ENCODE results near the gene RPP25.

DNA sequence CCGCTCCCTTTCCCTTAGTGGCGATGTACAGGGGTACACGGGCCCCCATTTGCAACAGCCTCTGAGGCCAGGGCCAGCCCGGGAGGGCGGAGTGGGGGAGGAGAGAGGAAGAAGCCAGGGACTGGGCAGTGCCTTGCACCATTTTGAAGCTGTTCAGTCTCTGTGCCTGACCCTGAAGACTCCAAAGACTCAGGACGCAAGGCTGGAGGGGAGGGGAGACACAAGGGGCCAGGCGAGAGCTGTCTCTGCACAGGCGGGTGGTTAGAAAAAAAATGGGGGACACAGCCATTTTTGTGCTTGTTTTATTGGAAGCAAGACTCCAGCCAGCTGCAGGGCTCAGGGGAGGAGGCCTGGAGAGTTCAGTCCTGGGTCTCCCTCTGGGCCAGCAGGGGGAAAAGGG lies 1.6 kb downstream of the RPP25 start:
- TF ChIP-seq, protein P1, sequence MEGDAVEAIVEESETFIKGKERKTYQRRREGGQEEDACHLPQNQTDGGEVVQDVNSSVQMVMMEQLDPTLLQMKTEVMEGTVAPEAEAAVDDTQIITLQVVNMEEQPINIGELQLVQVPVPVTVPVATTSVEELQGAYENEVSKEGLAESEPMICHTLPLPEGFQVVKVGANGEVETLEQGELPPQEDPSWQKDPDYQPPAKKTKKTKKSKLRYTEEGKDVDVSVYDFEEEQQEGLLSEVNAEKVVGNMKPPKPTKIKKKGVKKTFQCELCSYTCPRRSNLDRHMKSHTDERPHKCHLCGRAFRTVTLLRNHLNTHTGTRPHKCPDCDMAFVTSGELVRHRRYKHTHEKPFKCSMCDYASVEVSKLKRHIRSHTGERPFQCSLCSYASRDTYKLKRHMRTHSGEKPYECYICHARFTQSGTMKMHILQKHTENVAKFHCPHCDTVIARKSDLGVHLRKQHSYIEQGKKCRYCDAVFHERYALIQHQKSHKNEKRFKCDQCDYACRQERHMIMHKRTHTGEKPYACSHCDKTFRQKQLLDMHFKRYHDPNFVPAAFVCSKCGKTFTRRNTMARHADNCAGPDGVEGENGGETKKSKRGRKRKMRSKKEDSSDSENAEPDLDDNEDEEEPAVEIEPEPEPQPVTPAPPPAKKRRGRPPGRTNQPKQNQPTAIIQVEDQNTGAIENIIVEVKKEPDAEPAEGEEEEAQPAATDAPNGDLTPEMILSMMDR (IDR thresholded peaks at IDR 0.05; ENCODE audit: insufficient read depth, low read length), result no peak
- TF ChIP-seq POLR2AphosphoS5 (IDR thresholded peaks at IDR 0.05; ENCODE audit: low read depth) (no peak), SPI1 (IDR thresholded peaks at IDR 0.05; ENCODE audit: borderline replicate concordance, low read depth) (no peak)
- TF ChIP-seq, protein P2, sequence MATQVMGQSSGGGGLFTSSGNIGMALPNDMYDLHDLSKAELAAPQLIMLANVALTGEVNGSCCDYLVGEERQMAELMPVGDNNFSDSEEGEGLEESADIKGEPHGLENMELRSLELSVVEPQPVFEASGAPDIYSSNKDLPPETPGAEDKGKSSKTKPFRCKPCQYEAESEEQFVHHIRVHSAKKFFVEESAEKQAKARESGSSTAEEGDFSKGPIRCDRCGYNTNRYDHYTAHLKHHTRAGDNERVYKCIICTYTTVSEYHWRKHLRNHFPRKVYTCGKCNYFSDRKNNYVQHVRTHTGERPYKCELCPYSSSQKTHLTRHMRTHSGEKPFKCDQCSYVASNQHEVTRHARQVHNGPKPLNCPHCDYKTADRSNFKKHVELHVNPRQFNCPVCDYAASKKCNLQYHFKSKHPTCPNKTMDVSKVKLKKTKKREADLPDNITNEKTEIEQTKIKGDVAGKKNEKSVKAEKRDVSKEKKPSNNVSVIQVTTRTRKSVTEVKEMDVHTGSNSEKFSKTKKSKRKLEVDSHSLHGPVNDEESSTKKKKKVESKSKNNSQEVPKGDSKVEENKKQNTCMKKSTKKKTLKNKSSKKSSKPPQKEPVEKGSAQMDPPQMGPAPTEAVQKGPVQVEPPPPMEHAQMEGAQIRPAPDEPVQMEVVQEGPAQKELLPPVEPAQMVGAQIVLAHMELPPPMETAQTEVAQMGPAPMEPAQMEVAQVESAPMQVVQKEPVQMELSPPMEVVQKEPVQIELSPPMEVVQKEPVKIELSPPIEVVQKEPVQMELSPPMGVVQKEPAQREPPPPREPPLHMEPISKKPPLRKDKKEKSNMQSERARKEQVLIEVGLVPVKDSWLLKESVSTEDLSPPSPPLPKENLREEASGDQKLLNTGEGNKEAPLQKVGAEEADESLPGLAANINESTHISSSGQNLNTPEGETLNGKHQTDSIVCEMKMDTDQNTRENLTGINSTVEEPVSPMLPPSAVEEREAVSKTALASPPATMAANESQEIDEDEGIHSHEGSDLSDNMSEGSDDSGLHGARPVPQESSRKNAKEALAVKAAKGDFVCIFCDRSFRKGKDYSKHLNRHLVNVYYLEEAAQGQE (IDR thresholded peaks at IDR 0.05; ENCODE audit: insufficient replicate concordance, low read depth), result no peak
